LNCaP clone FGC (cell line): ENCODE measurements around the gene ECE1.

ENCODE experiments used
- DNase-seq: peaks from one replicate; pipeline ENCODE4 v3.0.0-alpha.2; 2011; ENCODE audit warnings: low read depth
- H3K4me3 ChIP-seq: 2 replicates; pipeline ENCODE4 v1.5.1; 2011; ENCODE audit warnings: mild to moderate bottlenecking, low read depth, low read length, control low read depth
- CTCF ChIP-seq: IDR thresholded peaks from 2 replicates; pipeline ENCODE4 v1.5.1; 2012; ENCODE audit warnings: mild to moderate bottlenecking; ENCODE audit not compliant: control insufficient read depth, insufficient read depth; ENCODE audit errors: extremely low read depth

Gene ECE1

DNA sequence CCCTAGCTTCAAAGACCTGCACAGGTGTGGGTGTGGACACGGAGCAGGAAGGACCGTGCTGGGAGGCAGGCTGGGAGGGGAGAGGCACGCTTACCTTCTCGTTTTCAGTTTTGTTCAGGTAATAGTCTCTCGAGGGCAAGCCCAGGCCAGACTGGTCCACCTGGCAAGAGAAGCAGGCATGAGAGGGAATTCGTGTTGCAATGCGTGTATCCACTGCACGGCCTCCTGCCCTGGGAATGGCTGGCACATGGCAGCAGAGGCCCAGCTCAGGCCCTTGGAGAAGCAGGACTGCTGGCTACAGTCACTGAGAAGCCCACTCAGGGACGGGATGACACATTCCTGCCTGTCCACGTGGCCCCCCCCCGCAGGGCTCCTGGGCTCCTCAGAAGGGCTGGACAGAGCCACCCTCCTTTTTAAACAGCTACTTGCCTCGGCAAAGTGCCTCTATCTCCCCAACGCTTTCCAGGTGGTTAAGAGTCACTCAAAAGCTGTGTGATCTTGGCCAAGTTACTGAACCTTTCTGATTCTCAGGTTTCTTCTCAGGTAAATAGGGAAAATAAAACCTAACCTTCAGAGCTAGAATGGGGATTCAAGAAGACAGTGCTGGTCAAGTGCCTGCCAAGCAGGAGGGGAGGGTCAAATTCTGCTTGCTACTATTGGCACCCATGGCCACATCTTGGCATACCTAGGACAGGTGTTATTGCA, 32.7 kb downstream of the ECE1 start:
- DNase-seq = no peak
- no peak for TF ChIP-seq CTCF
- no peak overlapping the region for H3K4me3 ChIP-seq

- no peak for DNase-seq
- no peak overlapping the region for H3K4me3 ChIP-seq
- no peak for TF ChIP-seq CTCF
These were observed 33.5 kb downstream of the ECE1 start for GRCh38 chr1:21256776-21257175.

DNA sequence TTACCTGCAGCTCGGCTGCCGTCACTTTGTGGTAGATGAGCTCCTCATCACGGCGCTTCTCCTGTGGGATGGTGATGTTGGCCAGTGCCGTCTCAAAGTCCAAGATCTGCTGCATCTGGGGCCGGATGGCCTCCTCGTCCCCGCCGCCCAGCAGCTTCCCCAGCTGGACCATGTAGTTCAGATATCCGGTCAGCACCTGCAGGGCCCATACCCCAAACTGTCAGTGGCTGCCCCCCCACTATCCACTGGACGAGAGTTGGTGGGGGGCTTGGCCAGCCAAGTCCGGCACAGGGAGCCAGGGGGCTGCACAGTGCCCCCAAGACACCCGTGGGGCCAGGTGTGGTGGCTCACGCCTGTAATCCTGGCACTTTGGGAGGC, 34.3 kb downstream of the ECE1 start:
- DNase-seq = no peak
- H3K4me3 ChIP-seq = no peak overlapping the region
- no peak for TF ChIP-seq CTCF

DNA sequence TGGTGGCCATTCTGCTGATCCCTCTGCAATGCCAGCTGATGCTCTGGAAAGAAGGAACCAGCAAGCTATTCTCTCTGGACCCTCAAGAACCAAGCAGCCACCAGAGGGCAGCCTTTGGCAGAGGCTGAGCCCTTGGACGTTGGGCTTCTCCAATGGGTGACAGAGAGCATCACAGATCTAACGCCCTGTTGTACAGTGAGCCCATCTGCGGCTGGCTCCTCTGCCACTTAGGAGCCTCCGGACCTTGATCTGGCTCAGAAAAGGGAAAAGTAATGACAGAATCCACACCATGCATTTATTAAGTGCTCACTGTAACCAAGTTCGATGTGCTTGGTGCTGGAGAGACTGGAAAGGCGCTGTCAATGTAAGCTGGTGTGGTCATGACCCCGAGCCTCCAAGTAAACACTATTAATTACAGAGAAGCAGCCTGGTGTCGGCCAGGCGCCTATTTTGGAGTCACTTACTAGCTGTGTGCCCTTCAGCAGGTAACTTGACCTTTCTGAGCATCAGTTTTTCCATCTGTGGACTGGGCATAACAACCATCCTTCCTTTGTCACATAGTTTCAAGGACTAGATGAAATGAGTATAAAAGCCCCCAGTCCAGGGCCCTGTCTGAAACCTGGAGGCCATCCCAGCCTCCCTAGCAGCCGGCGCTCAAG, 34.9 kb downstream of the ECE1 start:
- peak; percentile 71 for TF ChIP-seq CTCF
- no peak for DNase-seq
- H3K4me3 ChIP-seq = no peak overlapping the region

GRCh38 chr1:21254335-21254951, 35.8 kb downstream of the ECE1 start:
- no peak overlapping the region for H3K4me3 ChIP-seq
- no peak for DNase-seq
- TF ChIP-seq CTCF = no peak

DNA sequence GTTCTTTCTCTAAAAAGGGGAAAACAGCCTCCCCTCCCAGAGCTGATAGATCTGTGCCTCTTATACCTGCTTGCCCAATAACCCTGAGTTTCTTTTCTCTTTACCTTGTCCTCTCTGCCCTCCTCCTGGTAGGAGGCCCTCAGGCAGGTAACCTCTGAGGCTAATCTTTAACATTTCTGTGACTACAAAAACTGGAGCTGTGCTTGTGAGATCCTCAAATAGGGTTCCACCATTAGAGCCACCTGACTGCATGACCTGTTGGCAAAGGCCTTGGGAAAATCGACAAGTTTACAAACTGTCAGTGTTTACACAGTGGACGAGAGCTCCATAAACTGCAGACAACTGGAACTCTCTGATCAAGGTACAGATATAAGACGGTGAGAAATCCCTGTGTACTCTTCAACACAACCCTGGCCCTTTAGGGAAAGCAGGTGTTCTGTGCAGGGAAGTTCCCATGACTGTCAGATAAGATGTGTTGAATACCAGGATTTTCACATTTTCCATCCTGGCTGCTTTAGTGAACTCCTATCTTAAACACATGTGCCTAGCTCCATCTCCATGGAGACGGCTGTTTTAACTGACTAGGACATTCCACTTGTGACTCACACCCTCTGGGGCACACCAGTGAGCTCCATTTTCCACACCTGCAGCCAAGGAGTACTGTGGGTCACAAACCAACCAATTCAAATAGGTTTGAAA, 38.3 kb downstream of the ECE1 start:
- TF ChIP-seq CTCF = no peak
- no peak overlapping the region for H3K4me3 ChIP-seq
- DNase-seq = peak; percentile 98
